HCT116 (cell line): ENCODE measurements around the gene SPTBN1. TPM values are rescaled to one million over a fixed set of nuclear protein-coding genes. Genes with fewer than 3 reads are reported as not detected.

Experiments
- ATAC-seq: fragments of 200-7000 bp; cut with Tn5 transposase; 2 replicates; pipeline ENCODE4 v1.9.1; 2020; ENCODE audit warnings: mild to moderate bottlenecking, moderate library complexity
- BruUV-seq: library from RNA; stranded (reverse); fragments of 400-500 nt; replicated peaks from 2 replicates; lab custom pipeline; 2021; lab: Mats Ljungman, UMichigan
- CTCF ChIA-PET: fragments of 300-600 bp; sonication (Branson Sonifier 250); formaldehyde crosslinking; loops from one replicate; lab custom pipeline; 2021; ENCODE audit warnings: antibody characterized with exemption; lab: Charles Lee
- POLR2A ChIA-PET: fragments of 300-600, 350-600 bp; sonication (Branson Sonifier 250); formaldehyde crosslinking; loops from one replicate; lab custom pipeline; 2021; ENCODE audit warnings: antibody characterized with exemption; lab: Charles Lee
- RAD21 ChIA-PET, 2 experiments: fragments of 300-600 bp; sonication (Branson Sonifier 250); formaldehyde crosslinking; loops; one replicate each; lab custom pipeline; 2023; ENCODE audit warnings: low total read pairs in 2 of 2; ENCODE audit not compliant: uncharacterized antibody in 2 of 2, unreplicated experiment in 2 of 2, low non-redundant PET in 1 of 2; lab: Charles Lee
- DNase-seq: peaks from one replicate; pipeline ENCODE4 v3.0.0-alpha.2; 2010; ENCODE audit warnings: low read depth, low spot score
- H2AFZ ChIP-seq: fragments of 200-600 bp; shearing (Covaris generic), sonication (generic); 2 replicates; pipeline ENCODE4 v1.6.1; 2017; ENCODE audit warnings: low read depth, mixed run types, mixed read lengths, antibody characterized with exemption, low read length; ENCODE audit not compliant: poor library complexity, severe bottlenecking
- H3K27ac ChIP-seq: 2 replicates; pipeline ENCODE4 v1.5.1; 2012; ENCODE audit warnings: low read depth, low read length
- H3K27me3 ChIP-seq: fragments of 200-600 bp; sonication (generic); 2 replicates; pipeline ENCODE4 v1.6.1; 2016; ENCODE audit warnings: mixed run types, low read length, mixed read lengths; ENCODE audit not compliant: insufficient read depth
- H3K36me3 ChIP-seq, 2 experiments: fragments of 200-500 bp in 1 of 2; fragments of 200-600 bp in 1 of 2; sonication (Bioruptor generic) in 1 of 2; sonication (generic) in 1 of 2; 2 replicates each; pipeline versions ENCODE4 v1.5.1 to v1.6.1; 2014 to 2016; ENCODE audit warnings: low read length in 2 of 2, inconsistent platforms in 1 of 2, mixed read lengths in 1 of 2, mixed run types in 1 of 2; ENCODE audit not compliant: insufficient read depth in 2 of 2, control insufficient read depth in 1 of 2
- H3K4me1 ChIP-seq, 2 experiments: fragments of 200-600 bp in 1 of 2; sonication (generic) in 1 of 2; 2 replicates each; pipeline versions ENCODE4 v1.5.1 to v1.6.1; 2012 to 2017; ENCODE audit warnings: low read length in 2 of 2, inconsistent platforms in 1 of 2, mild to moderate bottlenecking in 1 of 2, mixed read lengths in 1 of 2, mixed run types in 1 of 2, moderate library complexity in 1 of 2; ENCODE audit not compliant: insufficient read depth in 2 of 2, control insufficient read depth in 1 of 2
- H3K4me2 ChIP-seq: fragments of 200-600 bp; sonication (generic); 2 replicates; pipeline ENCODE4 v1.6.1; 2017; ENCODE audit warnings: mixed run types, low read length, mixed read lengths
- H3K4me3 ChIP-seq, 2 experiments: fragments of 200-600 bp in 1 of 2; sonication (generic) in 1 of 2; replicated peaks in 1 of 2; 2 replicates each; pipeline ENCODE4 v1.5.1; 2011 to 2016; ENCODE audit warnings: low read length in 2 of 2, control low read depth in 1 of 2, low read depth in 1 of 2, mild to moderate bottlenecking in 1 of 2, mixed read lengths in 1 of 2, mixed run types in 1 of 2
- H3K79me2 ChIP-seq: fragments of 200-600 bp; sonication (generic); 2 replicates; pipeline ENCODE4 v1.6.1; 2017; ENCODE audit warnings: mild to moderate bottlenecking, mixed run types, low read length, moderate library complexity, mixed read lengths; ENCODE audit not compliant: insufficient read depth
- H3K9ac ChIP-seq: fragments of 200-600 bp; sonication (generic); 2 replicates; pipeline ENCODE4 v1.6.1; 2016; ENCODE audit warnings: low read length, mixed read lengths
- H3K9me2 ChIP-seq: fragments of 200-600 bp; sonication (generic), shearing (Covaris generic); 2 replicates; pipeline ENCODE4 v1.6.1; 2017; ENCODE audit warnings: mixed run types, mild to moderate bottlenecking, moderate library complexity; ENCODE audit not compliant: insufficient read depth
- H3K9me3 ChIP-seq, 2 experiments: fragments of 200-500 bp in 1 of 2; fragments of 200-600 bp in 1 of 2; sonication (Bioruptor generic) in 1 of 2; sonication (generic) in 1 of 2; 2 replicates each; pipeline ENCODE4 v1.6.1; 2014 to 2017; ENCODE audit warnings: low read length in 2 of 2, mixed read lengths in 2 of 2, inconsistent platforms in 1 of 2, low read depth in 1 of 2, mild to moderate bottlenecking in 1 of 2, mixed run types in 1 of 2, moderate library complexity in 1 of 2; ENCODE audit not compliant: control insufficient read depth in 1 of 2, insufficient read depth in 1 of 2
- H4K20me1 ChIP-seq: fragments of 200-600 bp; sonication (generic), shearing (Covaris generic); 2 replicates; pipeline ENCODE4 v1.6.1; 2017; ENCODE audit warnings: mixed run types, mild to moderate bottlenecking, moderate library complexity; ENCODE audit not compliant: insufficient read depth
- ATF3 ChIP-seq: IDR thresholded peaks from 2 replicates; pipeline ENCODE4 v1.6.1; 2012
- CBX3 ChIP-seq: IDR thresholded peaks from 2 replicates; pipeline ENCODE4 v1.6.1; 2012; ENCODE audit warnings: low read depth
- CTCF ChIP-seq, 3 experiments: fragments of 200-600 bp in 1 of 3; sonication (generic) in 1 of 3; IDR thresholded peaks in 2 of 3; conservative IDR thresholded peaks in 1 of 3; 2 replicates each; pipeline ENCODE4 v1.5.1; 2012 to 2017; ENCODE audit warnings: low read depth in 2 of 3, low read length in 2 of 3, antibody characterized with exemption in 1 of 3, borderline replicate concordance in 1 of 3, control low read depth in 1 of 3, mild to moderate bottlenecking in 1 of 3, mixed read lengths in 1 of 3, mixed run types in 1 of 3, moderate library complexity in 1 of 3; ENCODE audit not compliant: insufficient read depth in 1 of 3
- EGR1 ChIP-seq: IDR thresholded peaks from 2 replicates; pipeline ENCODE4 v1.6.1; 2012; ENCODE audit warnings: low read depth
- MAX ChIP-seq: IDR thresholded peaks from 2 replicates; pipeline ENCODE4 v1.6.1; 2012
- POLR2AphosphoS5 ChIP-seq: IDR thresholded peaks from 2 replicates; pipeline ENCODE4 v1.6.1; 2011; ENCODE audit warnings: mild to moderate bottlenecking, low read depth, low read length, moderate library complexity
- RAD21 ChIP-seq: IDR thresholded peaks from 2 replicates; pipeline ENCODE4 v1.6.1; 2012; ENCODE audit warnings: low read depth, mild to moderate bottlenecking
- SP1 ChIP-seq: IDR thresholded peaks from 2 replicates; pipeline ENCODE4 v1.6.1; 2012; ENCODE audit warnings: low read depth
- TCF7L2 ChIP-seq: IDR thresholded peaks from 2 replicates; pipeline ENCODE4 v1.7.0; 2011; ENCODE audit warnings: borderline replicate concordance, inconsistent platforms; ENCODE audit not compliant: insufficient read depth, insufficient read length; ENCODE audit errors: extremely low read depth
- ZFX ChIP-seq: fragments of 450-650 bp; IDR thresholded peaks from 2 replicates; pipeline ENCODE4 v1.6.1; 2017
- ZNF274 ChIP-seq: fragments of 200-500 bp; sonication (Bioruptor generic); IDR thresholded peaks from 2 replicates; pipeline ENCODE4 v1.6.1; 2014; ENCODE audit warnings: mild to moderate bottlenecking, low read depth, low read length, inconsistent platforms
- intact Hi-C: fragments of 100-400 bp; cut with micrococcal nuclease; formaldehyde crosslinking; loops from 2 replicates; pipeline ENCODE4 v1.10.0; 2022
- total RNA-seq: library from RNA; stranded (reverse); gene quantifications from one replicate; pipeline ENCODE4 v1.2.1, GENCODE V29; 2021; ENCODE audit not compliant: unreplicated experiment

The SPTBN1 gene
- total RNA-seq, 1 experiment from 2014 or later = 84.4 TPM

GRCh38 chr2:54503192-54503591, 47.1 kb downstream of the SPTBN1 start:
- H3K36me3 ChIP-seq = no peaks in the 10 kb centered on the region
- DNase-seq = no peak
- TF ChIP-seq MAX (no peak), CBX3 (no peak), POLR2AphosphoS5 (no peak), RAD21 (peak; percentile 86), EGR1 (no peak), ZFX (no peak), ATF3 (no peak), TCF7L2 (no peak), SP1 (no peak), CTCF (IDR thresholded peaks at IDR 0.05 in 2 of 3, conservative IDR thresholded peaks at IDR 0.05 in 1 of 3; ENCODE audit: borderline replicate concordance in 1 of 3, insufficient read depth in 1 of 3, low read depth in 2 of 3, low read length in 2 of 3) (peak; percentile 67 to 83 (median 75)), ZNF274 (no peak)
- TF ChIP-seq, all 23 proteins: peak for 2
- Histone ChIP-seq H3K27ac (no peak overlapping the region), H3K27me3 (no peaks in the 10 kb centered on the region), H3K9ac (no peak overlapping the region), H3K4me2 (no peak overlapping the region), H3K9me3 (no peaks in the 10 kb centered on the region), H4K20me1 (no peaks in the 10 kb centered on the region), H3K4me1 (no peaks in the 10 kb centered on the region), H3K79me2 (no peaks in the 10 kb centered on the region), H2AFZ (no peak overlapping the region), H3K9me2 (no peaks in the 10 kb centered on the region), H3K4me3 (no peak overlapping the region)
- ChIA-PET CTCF (interaction anchor here (0.8 to 2.3 kb wide), 5 partner anchors 17 to 396 kb away, joined by 4 to 15 read pairs (median 5); partner anchors contain the start of gene ACYP2), RAD21 (no interaction called here), POLR2A (no interaction called here)
- peak; percentile 82 for ATAC-seq
- intact Hi-C loops = loop anchor here (1.0 to 5.0 kb wide), 4 partner anchors 161 to 396 kb away; no protein-coding TSS in a partner anchor
- BruUV-seq = no TSS peak
